Large intestine (tissue), 3 donors: ENCODE measurements around the gene F10. TPM values are rescaled to one million over a fixed set of nuclear protein-coding genes. Genes with fewer than 3 reads are reported as not detected.

Source experiments
- DNase-seq, 2 donors: peaks; one replicate each; pipeline versions ENCODE4 v3.0.0 to v3.0.0-alpha.2; 2013
- H3K27ac ChIP-seq: one replicate; pipeline ENCODE4 v1.5.1; 2013; ENCODE audit warnings: low read length
- H3K27me3 ChIP-seq: 2 replicates; pipeline ENCODE4 v1.6.1; 2013; ENCODE audit warnings: low read length; ENCODE audit not compliant: control insufficient read depth, insufficient read depth
- H3K36me3 ChIP-seq: 2 replicates; pipeline ENCODE4 v1.6.1; 2013; ENCODE audit warnings: low read length; ENCODE audit not compliant: control insufficient read depth, insufficient read depth
- H3K4me1 ChIP-seq: one replicate; pipeline ENCODE4 v1.6.1; 2013; ENCODE audit warnings: low read length; ENCODE audit not compliant: control insufficient read depth, insufficient read depth
- H3K4me3 ChIP-seq: one replicate; pipeline ENCODE4 v1.5.1; 2013; ENCODE audit warnings: low read length
- H3K9me3 ChIP-seq: one replicate; pipeline ENCODE4 v1.6.1; 2013; ENCODE audit warnings: mild to moderate bottlenecking, low read depth, low read length, moderate library complexity; ENCODE audit not compliant: control insufficient read depth
- WGBS: methylation state at CpG from one replicate; pipeline ENCODE4 v1.1.5; 2013; ENCODE audit warnings: low lambda C conversion rate; ENCODE audit not compliant: insufficient coverage; 5-methylcytosine and 5-hydroxymethylcytosine counted together
- polyA plus RNA-seq: library from polyadenylated mRNA; unstranded; fragments of 120-200 nt; gene quantifications from one replicate; pipeline ENCODE4 v1.2.1, GENCODE V29; 2013

F10 gene
- polyA plus RNA-seq, 1 donor, result 125 TPM

- H3K27ac ChIP-seq, result no peak overlapping the region
- no peaks in the 10 kb centered on the region for H3K4me1 ChIP-seq
- no peaks in the 10 kb centered on the region for H3K27me3 ChIP-seq
- no CpG with 5 or more reads among the region's 25 CpGs for WGBS
- DNase-seq, result no peak
- H3K9me3 ChIP-seq, result no peaks in the 10 kb centered on the region
- H3K4me3 ChIP-seq, result no peak overlapping the region
- peaks cover 27% of the 10 kb centered on the region for H3K36me3 ChIP-seq
These were observed 29.6 kb upstream of the F10 start for GRCh38 chr13:113092776-113093579.

DNA sequence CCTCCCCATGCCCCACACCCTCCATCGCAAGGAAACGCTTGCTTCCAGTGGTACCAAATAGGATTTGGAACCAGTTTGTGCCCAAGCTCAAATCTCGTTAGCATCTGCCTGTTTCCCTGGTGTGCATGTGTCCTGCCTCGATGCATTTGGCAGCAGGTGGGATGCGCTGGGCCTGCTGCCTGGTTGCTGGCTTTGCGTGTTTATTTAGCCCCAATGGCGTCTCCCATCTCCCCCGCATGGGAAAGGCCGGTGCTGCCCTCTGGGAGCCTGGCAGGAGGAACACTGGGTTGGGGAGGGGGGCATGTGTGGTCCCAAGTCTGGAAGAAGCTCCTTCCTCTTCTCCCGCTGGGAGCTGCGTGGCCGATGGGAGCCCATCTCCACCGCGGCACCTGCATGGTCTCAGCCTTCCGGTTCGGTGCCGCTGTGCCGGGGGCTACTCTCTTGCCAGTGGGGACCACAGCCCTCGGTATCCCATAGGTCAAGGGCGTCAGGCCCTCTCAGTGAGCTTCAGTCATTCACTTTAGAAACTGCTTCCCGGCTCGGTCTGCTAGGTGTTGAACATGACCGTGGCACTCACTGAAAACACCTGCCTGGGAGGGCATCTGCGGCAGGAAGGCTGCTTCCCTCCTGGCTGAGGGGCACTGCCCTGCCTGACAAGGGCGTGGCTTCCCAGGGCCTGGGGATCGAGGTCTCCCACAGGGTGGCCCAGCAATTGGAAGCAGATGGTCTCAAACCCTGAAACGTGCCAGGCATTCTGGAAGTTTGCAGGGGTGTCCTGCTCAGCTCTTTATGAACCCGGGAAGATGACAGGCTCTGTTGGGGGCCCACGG is 28.8 kb upstream of the F10 start:
- Histone ChIP-seq H3K4me1 (no peaks in the 10 kb centered on the region), H3K9me3 (no peaks in the 10 kb centered on the region), H3K27ac (no peak overlapping the region), H3K36me3 (peaks cover 23% of the 10 kb centered on the region), H3K27me3 (no peaks in the 10 kb centered on the region), H3K4me3 (no peak overlapping the region)
- WGBS, result 73% methylated on average over 3 of the region's 29 CpGs
- DNase-seq, result no peak

GRCh38 chr13:113094410-113094800 is 28.2 kb upstream of the F10 start:
- no peak overlapping the region for H3K4me3 ChIP-seq
- no peaks in the 10 kb centered on the region for H3K9me3 ChIP-seq
- H3K27me3 ChIP-seq, result no peaks in the 10 kb centered on the region
- peaks cover 19% of the 10 kb centered on the region for H3K36me3 ChIP-seq
- no CpG with 5 or more reads among the region's 14 CpGs for WGBS
- no peaks in the 10 kb centered on the region for H3K4me1 ChIP-seq
- no peak overlapping the region for H3K27ac ChIP-seq
- DNase-seq, result no peak

GRCh38 chr13:113095146-113096051 is 27.2 kb upstream of the F10 start:
- no peaks in the 10 kb centered on the region for H3K27me3 ChIP-seq
- peaks cover 11% of the 10 kb centered on the region for H3K36me3 ChIP-seq
- H3K9me3 ChIP-seq, result no peaks in the 10 kb centered on the region
- H3K4me1 ChIP-seq, result no peaks in the 10 kb centered on the region
- H3K27ac ChIP-seq, result no peak overlapping the region
- WGBS, result 100% methylated on average over 1 of the region's 25 CpGs
- H3K4me3 ChIP-seq, result no peak overlapping the region
- no peak for DNase-seq

GRCh38 chr13:113096052-113096744 is 26.4 kb upstream of the F10 start:
- no CpG with 5 or more reads among the region's 61 CpGs for whole genome bisulfite sequencing
- DNase-seq, result no peak
- H3K27ac ChIP-seq, result no peak overlapping the region

GRCh38 chr13:113096745-113097305 is 25.8 kb upstream of the F10 start:
- no peak overlapping the region for H3K4me3 ChIP-seq
- DNase-seq, result no peak
- no peak overlapping the region for H3K27ac ChIP-seq
- peaks cover 9% of the 10 kb centered on the region for H3K36me3 ChIP-seq
- H3K4me1 ChIP-seq, result no peaks in the 10 kb centered on the region
- H3K9me3 ChIP-seq, result no peaks in the 10 kb centered on the region
- no CpG with 5 or more reads among the region's 52 CpGs for WGBS
- H3K27me3 ChIP-seq, result no peaks in the 10 kb centered on the region

More at GRCh38 chr13:113096052-113096744, 26.4 kb upstream of the F10 start:
- Histone ChIP-seq H3K27me3 (no peaks in the 10 kb centered on the region), H3K4me1 (no peaks in the 10 kb centered on the region), H3K4me3 (no peak overlapping the region), H3K9me3 (no peaks in the 10 kb centered on the region), H3K36me3 (peaks cover 9% of the 10 kb centered on the region)

- H3K4me3 ChIP-seq, result no peak overlapping the region
- no peaks in the 10 kb centered on the region for H3K27me3 ChIP-seq
- no CpG with 5 or more reads among the region's 7 CpGs for WGBS
- no peak overlapping the region for H3K27ac ChIP-seq
- no peak for DNase-seq
- H3K4me1 ChIP-seq, result no peaks in the 10 kb centered on the region
- H3K36me3 ChIP-seq, result peaks cover 9% of the 10 kb centered on the region
- H3K9me3 ChIP-seq, result no peaks in the 10 kb centered on the region
These were observed 24.9 kb upstream of the F10 start for GRCh38 chr13:113097651-113098050.

GRCh38 chr13:113098162-113098732 is 24.4 kb upstream of the F10 start:
- H3K36me3 ChIP-seq, result peaks cover 9% of the 10 kb centered on the region
- no CpG with 5 or more reads among the region's 30 CpGs for WGBS
- DNase-seq, result no peak
- no peaks in the 10 kb centered on the region for H3K4me1 ChIP-seq
- H3K27ac ChIP-seq, result no peak overlapping the region
- H3K27me3 ChIP-seq, result no peaks in the 10 kb centered on the region
- H3K9me3 ChIP-seq, result no peaks in the 10 kb centered on the region
- H3K4me3 ChIP-seq, result no peak overlapping the region

DNA sequence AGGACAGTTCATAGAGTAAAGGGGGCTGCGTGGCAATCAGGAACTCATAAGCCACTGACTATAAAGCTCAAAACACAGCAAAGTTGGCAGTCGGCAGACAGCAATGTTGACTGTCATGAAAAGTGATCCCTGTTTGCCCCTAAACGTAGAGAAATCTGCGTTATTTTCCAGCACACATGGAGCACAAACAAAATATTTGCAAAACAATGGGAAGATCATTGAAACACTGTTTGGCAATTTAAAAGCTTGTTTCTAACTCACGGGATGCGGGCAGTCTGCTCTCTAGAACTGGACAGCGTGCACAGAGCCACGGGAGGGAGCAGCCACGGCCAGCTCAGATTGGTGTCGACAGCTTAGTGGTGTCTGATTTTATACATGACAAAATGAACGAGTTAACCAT is 23.5 kb upstream of the F10 start:
- Histone ChIP-seq H3K27ac (no peak overlapping the region), H3K4me3 (no peak overlapping the region), H3K36me3 (peaks cover 9% of the 10 kb centered on the region), H3K27me3 (no peaks in the 10 kb centered on the region), H3K4me1 (no peaks in the 10 kb centered on the region), H3K9me3 (no peaks in the 10 kb centered on the region)
- 100% methylated on average over 1 of the region's 11 CpGs for WGBS
- DNase-seq, result no peak
